Hematopoietic multipotent progenitor cell treated with erythropoietin and hydrocortisone succinate and interleukin-3 and kit ligand, for 15 days (in vitro differentiated cells): ENCODE measurements around the gene FAM200C.
"Not testable (repeated sequence)": the region's sequence is repeated elsewhere in the genome, so short reads cannot be mapped to it uniquely, and the experiment has no call there.

Experiments
- DNase-seq: peaks from one replicate; pipeline ENCODE4 v3.0.0-alpha.2; 2015; ENCODE audit warnings: low spot score

The FAM200C gene

GRCh38 chr5:160399402-160400353 lies at the start of gene FAM200C:
FAM200C (minus strand) TSS chr5:160400054; CDS start chr5:160395490, 4,564 bp downstream.
- DNase-seq = peak; percentile 75

- no peak for DNase-seq
These were observed 49.6 kb upstream of the FAM200C start for GRCh38 chr5:160449458-160449857.

- no peak for DNase-seq
These were observed 49.0 kb upstream of the FAM200C start for GRCh38 chr5:160448886-160449285.

- DNase-seq = no peak
These were observed 45.9 kb upstream of the FAM200C start for GRCh38 chr5:160445751-160446150.

GRCh38 chr5:160445132-160445531 lies 45.3 kb upstream of the FAM200C start:
- DNase-seq = no peak

- DNase-seq = no peak
These were observed 44.6 kb upstream of the FAM200C start for GRCh38 chr5:160444407-160444806.

- DNase-seq = no peak
These were observed 43.1 kb upstream of the FAM200C start for GRCh38 chr5:160442824-160443431.

- DNase-seq = no peak
These were observed 41.5 kb upstream of the FAM200C start for GRCh38 chr5:160441311-160441781.

- DNase-seq = peak; percentile 80
These were observed 39.3 kb upstream of the FAM200C start for GRCh38 chr5:160439205-160439600.

- peak; percentile 65 for DNase-seq
These were observed 38.7 kb upstream of the FAM200C start for GRCh38 chr5:160438316-160439204.

GRCh38 chr5:160437271-160437670 lies 37.4 kb upstream of the FAM200C start:
- no peak for DNase-seq

- DNase-seq = not testable (repeated sequence)
These were observed 36.8 kb upstream of the FAM200C start for GRCh38 chr5:160436661-160437060.

GRCh38 chr5:160436017-160436416 lies 36.2 kb upstream of the FAM200C start:
- DNase-seq = no peak

- no peak for DNase-seq
These were observed 35.7 kb upstream of the FAM200C start for GRCh38 chr5:160435532-160435931.

- DNase-seq = no peak
These were observed 34.2 kb upstream of the FAM200C start for GRCh38 chr5:160434022-160434531.

GRCh38 chr5:160432787-160433186 lies 32.9 kb upstream of the FAM200C start:
- no peak for DNase-seq

- no peak for DNase-seq
These were observed 32.3 kb upstream of the FAM200C start for GRCh38 chr5:160432196-160432595.

GRCh38 chr5:160427607-160428006 lies 27.8 kb upstream of the FAM200C start:
- DNase-seq = no peak

GRCh38 chr5:160423099-160423498 lies 23.2 kb upstream of the FAM200C start:
- DNase-seq = no peak

GRCh38 chr5:160421625-160422258 lies 21.9 kb upstream of the FAM200C start, which contains the start of gene PTTG1:
PTTG1 (plus strand) TSS chr5:160421855; CDS start chr5:160422313, 458 bp downstream.
- peak; percentile 96 for DNase-seq

GRCh38 chr5:160420331-160420610 lies 20.4 kb upstream of the FAM200C start:
- DNase-seq = no peak
